ENCODE data around the gene ALPI. TPM values are rescaled to one million over a fixed set of nuclear protein-coding genes. Genes with fewer than 3 reads are reported as not detected.

ALPI gene
- total and polyA plus RNA-seq, 2 donors (not counting 3 experiments of a cell fraction or from before 2014, with no cell fraction given): not detected

DNA sequence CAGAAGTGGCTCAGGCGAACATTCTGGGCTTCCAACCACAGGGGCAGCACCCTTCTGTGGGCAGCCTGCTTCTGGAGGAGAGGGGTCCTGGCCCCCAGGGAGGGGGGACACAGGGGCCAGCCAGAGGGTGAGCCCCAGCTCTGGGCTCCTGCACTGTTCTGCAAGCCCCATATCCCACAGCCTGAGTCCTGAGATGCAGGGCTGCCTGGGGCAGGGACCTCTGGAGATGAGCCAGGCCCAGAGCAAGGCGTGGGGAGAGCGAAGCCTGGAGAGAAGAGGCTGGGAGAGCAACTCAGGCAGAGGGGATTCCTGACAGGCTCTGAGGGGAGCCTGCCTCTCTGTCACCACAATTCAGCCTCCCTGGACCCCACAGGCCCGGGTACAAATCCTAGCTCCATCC lies 50.8 kb downstream of the ALPI start:
- ChIA-PET CTCF (no interaction called here), POLR2A (no interaction called here)
- intact Hi-C loops (cut with micrococcal nuclease) (no loop called here), dilution Hi-C loops (cut with MboI; ENCODE audit: extremely low pct_ligation_motif_present, low sequenced_read_pairs) (no loop called here)
- no TSS peak for BruUV-seq (replicated peaks)
- Histone ChIP-seq H3K36me3 (ENCODE audit: control insufficient read depth in 2 of 2, extremely low read depth in 1 of 2, insufficient read depth in 2 of 2, low read length in 2 of 2) (no peaks in the 10 kb centered on the region), H3K4me3 (replicated peaks in 1 of 3; ENCODE audit: insufficient read depth in 1 of 3, low read depth in 1 of 3, low read length in 3 of 3) (no peak overlapping the region), H3K9me1 (replicated peaks; ENCODE audit: control insufficient read depth, extremely low read depth, insufficient read depth, low read length) (no peaks in the 10 kb centered on the region), H3K9me3 (replicated peaks; ENCODE audit: control insufficient read depth, insufficient read depth, low read length) (no peaks in the 10 kb centered on the region), H3K4me1 (ENCODE audit: control insufficient read depth, extremely low read depth, insufficient read depth, low read length) (no peaks in the 10 kb centered on the region), H3K4me2 (ENCODE audit: insufficient read depth, low read length) (no peak overlapping the region), H3K79me2 (ENCODE audit: control insufficient read depth, insufficient read depth, low read length) (no peaks in the 10 kb centered on the region), H3K9ac (replicated peaks; ENCODE audit: extremely low read depth, insufficient read depth, low read length) (no peak overlapping the region), H4K20me1 (replicated peaks; ENCODE audit: control insufficient read depth, extremely low read depth, insufficient read depth, low read length) (no peaks in the 10 kb centered on the region), H3K27me3 (ENCODE audit: control insufficient read depth in 2 of 2, insufficient read depth in 2 of 2, low read length in 2 of 2) (peaks cover 35% of the 10 kb centered on the region in 2 experiments), H2AFZ (ENCODE audit: low read depth, low read length) (no peak overlapping the region), H3K27ac (ENCODE audit: insufficient read depth, low read depth, low read length) (no peak overlapping the region)
- no peak for FAIRE-seq
- no peak for TF ChIP-seq JUN (IDR thresholded peaks at IDR 0.05; ENCODE audit: borderline replicate concordance, insufficient read depth, insufficient read length, low read depth)
- DNase-seq (ENCODE audit: low read depth, low spot score): no peak

- dilution Hi-C loops (cut with MboI; ENCODE audit: extremely low pct_ligation_motif_present, low sequenced_read_pairs): no loop called here
- Histone ChIP-seq H3K36me3 (ENCODE audit: control insufficient read depth in 2 of 2, extremely low read depth in 1 of 2, insufficient read depth in 2 of 2, low read length in 2 of 2) (no peaks in the 10 kb centered on the region), H3K4me2 (ENCODE audit: insufficient read depth, low read length) (no peak overlapping the region), H3K9me1 (replicated peaks; ENCODE audit: control insufficient read depth, extremely low read depth, insufficient read depth, low read length) (no peaks in the 10 kb centered on the region), H3K9me3 (replicated peaks; ENCODE audit: control insufficient read depth, insufficient read depth, low read length) (no peaks in the 10 kb centered on the region), H3K79me2 (ENCODE audit: control insufficient read depth, insufficient read depth, low read length) (no peaks in the 10 kb centered on the region), H2AFZ (ENCODE audit: low read depth, low read length) (no peak overlapping the region), H3K4me1 (ENCODE audit: control insufficient read depth, extremely low read depth, insufficient read depth, low read length) (no peaks in the 10 kb centered on the region), H3K27me3 (ENCODE audit: control insufficient read depth in 2 of 2, insufficient read depth in 2 of 2, low read length in 2 of 2) (peaks cover 27 to 32% of the 10 kb centered on the region in 2 experiments), H3K9ac (replicated peaks; ENCODE audit: extremely low read depth, insufficient read depth, low read length) (no peak overlapping the region), H4K20me1 (replicated peaks; ENCODE audit: control insufficient read depth, extremely low read depth, insufficient read depth, low read length) (no peaks in the 10 kb centered on the region), H3K27ac (ENCODE audit: insufficient read depth, low read depth, low read length) (no peak overlapping the region), H3K4me3 (replicated peaks in 1 of 3; ENCODE audit: insufficient read depth in 1 of 3, low read depth in 1 of 3, low read length in 3 of 3) (no peak overlapping the region)
- no peak for DNase-seq (ENCODE audit: low read depth, low spot score)
- FAIRE-seq: no peak
- BruUV-seq (replicated peaks): no TSS peak
- no peak for TF ChIP-seq MAX (IDR thresholded peaks at IDR 0.05; ENCODE audit: insufficient read depth, insufficient read length)
- no peak for TF ChIP-seq FOS (IDR thresholded peaks at IDR 0.05; ENCODE audit: borderline replicate concordance, insufficient read depth, low read length)
- no peak for TF ChIP-seq EZH2 (IDR thresholded peaks at IDR 0.05; ENCODE audit: borderline replicate concordance, low read depth, low read length, severe bottlenecking)
- no peak for TF ChIP-seq POLR2AphosphoS5 (IDR thresholded peaks at IDR 0.05; ENCODE audit: insufficient read depth, low read depth, low read length)
- no peak for TF ChIP-seq CTCF (IDR thresholded peaks at IDR 0.05; ENCODE audit: extremely low read depth in 1 of 2, insufficient read depth in 1 of 2, low read depth in 1 of 2, low read length in 2 of 2)
- no peak for TF ChIP-seq MYC (IDR thresholded peaks at IDR 0.05; ENCODE audit: low read depth, low read length)
- no peak for TF ChIP-seq GATA2 (IDR thresholded peaks at IDR 0.05; ENCODE audit: insufficient read depth, insufficient read length, low read depth, low read length)
- no peak for TF ChIP-seq JUN (IDR thresholded peaks at IDR 0.05; ENCODE audit: borderline replicate concordance, insufficient read depth, insufficient read length, low read depth)
- no peak for TF ChIP-seq POLR2A (IDR thresholded peaks at IDR 0.05; ENCODE audit: low read depth, low read length)
- ChIA-PET POLR2A (no interaction called here), CTCF (interaction anchor here (1.0 kb wide), 1 partner anchor 144 kb away, joined by 4 read pairs; no protein-coding TSS in a partner anchor)
- intact Hi-C loops (cut with micrococcal nuclease): no loop called here
Measured at GRCh38 chr2:232508251-232508650, 52.3 kb downstream of the ALPI start.

Data from endothelial cell of umbilical vein (primary cell).